ENCODE data around the gene ATAD1. TPM values are rescaled to one million over a fixed set of nuclear protein-coding genes. Genes with fewer than 3 reads are reported as not detected.

The ATAD1 gene
- total and polyA plus RNA-seq, 7 donors: 38.6 to 84.6 (median 58.5) TPM

- Histone ChIP-seq H3K9me3 (no peaks in the 10 kb centered on the region), H3K36me3 (ENCODE audit: insufficient read depth in 1 of 2, low read depth in 1 of 2) (no peaks in the 10 kb centered on the region), H3K4me3 (no peak overlapping the region), H3K27ac (no peak overlapping the region), H3K27me3 (ENCODE audit: insufficient read depth in 3 of 3, low read length in 2 of 3) (no peaks in the 10 kb centered on the region), H3K4me1 (peaks cover 5% of the 10 kb centered on the region)
- intact Hi-C loops (cut with DNase I): no loop called here
- WGBS, 3 donors: 78 to 95% (median 90%) methylated on average over 1 of the region's 1 CpG
- TF ChIP-seq, protein P1, sequence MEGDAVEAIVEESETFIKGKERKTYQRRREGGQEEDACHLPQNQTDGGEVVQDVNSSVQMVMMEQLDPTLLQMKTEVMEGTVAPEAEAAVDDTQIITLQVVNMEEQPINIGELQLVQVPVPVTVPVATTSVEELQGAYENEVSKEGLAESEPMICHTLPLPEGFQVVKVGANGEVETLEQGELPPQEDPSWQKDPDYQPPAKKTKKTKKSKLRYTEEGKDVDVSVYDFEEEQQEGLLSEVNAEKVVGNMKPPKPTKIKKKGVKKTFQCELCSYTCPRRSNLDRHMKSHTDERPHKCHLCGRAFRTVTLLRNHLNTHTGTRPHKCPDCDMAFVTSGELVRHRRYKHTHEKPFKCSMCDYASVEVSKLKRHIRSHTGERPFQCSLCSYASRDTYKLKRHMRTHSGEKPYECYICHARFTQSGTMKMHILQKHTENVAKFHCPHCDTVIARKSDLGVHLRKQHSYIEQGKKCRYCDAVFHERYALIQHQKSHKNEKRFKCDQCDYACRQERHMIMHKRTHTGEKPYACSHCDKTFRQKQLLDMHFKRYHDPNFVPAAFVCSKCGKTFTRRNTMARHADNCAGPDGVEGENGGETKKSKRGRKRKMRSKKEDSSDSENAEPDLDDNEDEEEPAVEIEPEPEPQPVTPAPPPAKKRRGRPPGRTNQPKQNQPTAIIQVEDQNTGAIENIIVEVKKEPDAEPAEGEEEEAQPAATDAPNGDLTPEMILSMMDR (IDR thresholded peaks at IDR 0.05): no peak
- no peak for DNase-seq
- no peak for ATAC-seq
Observed at GRCh38 chr10:87720665-87721064, 97.4 kb downstream of the ATAD1 start.

GRCh38 chr10:87716348-87716670 lies 101.7 kb downstream of the ATAD1 start:
- intact Hi-C loops (cut with DNase I): no loop called here
- Histone ChIP-seq H3K9me3 (no peaks in the 10 kb centered on the region), H3K36me3 (ENCODE audit: insufficient read depth in 1 of 2, low read depth in 1 of 2) (no peaks in the 10 kb centered on the region), H3K4me3 (no peak overlapping the region), H3K27ac (peak overlapping the region; percentile 39), H3K4me1 (peaks cover 3% of the 10 kb centered on the region), H3K27me3 (ENCODE audit: insufficient read depth in 3 of 3, low read length in 2 of 3) (no peaks in the 10 kb centered on the region)
- TF ChIP-seq, protein P1 (IDR thresholded peaks at IDR 0.05): no peak
- DNase-seq (no peak), ATAC-seq (no peak)
- 54 to 67% (median 58%) methylated on average over 4 of the region's 4 CpGs for WGBS, 3 donors

DNA sequence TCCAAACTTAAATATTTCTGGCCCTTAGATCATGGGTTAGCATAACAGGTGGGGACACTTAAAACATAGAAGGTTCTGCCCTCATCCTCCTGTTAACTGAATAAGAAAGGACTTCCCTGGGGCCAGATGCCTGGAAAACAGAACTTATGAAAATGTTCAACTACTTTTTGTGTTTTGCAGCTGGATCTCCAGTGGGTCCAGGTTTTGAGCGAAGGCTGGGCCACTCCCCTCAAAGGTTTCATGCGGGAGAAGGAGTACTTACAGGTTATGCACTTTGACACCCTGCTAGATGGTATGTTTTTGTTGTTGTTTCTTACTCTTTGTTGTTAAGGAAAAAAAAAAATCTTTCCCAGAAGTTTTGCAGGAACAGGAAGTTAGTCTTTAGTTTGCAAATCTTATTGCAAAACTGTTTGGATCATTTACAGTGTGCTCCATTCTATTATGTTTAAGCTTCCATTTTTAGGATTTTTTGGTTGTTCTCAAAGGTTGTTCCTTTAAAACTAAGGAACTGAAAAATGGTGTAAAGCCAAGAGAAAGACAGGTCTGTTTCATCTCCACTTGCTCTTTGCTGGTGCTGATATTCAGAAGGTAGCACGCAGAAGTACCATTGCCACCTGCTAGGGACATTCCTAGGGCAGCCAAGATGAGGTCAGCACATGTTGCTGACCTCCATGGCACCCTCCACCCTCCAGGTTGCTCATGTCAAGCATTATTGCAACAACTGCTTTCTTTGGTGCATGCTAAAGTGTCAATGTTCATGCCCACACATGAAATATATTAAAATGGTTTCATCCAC lies 102.3 kb downstream of the ATAD1 start:
- H3K27ac ChIP-seq: peak overlapping the region; percentile 39
- H3K4me1 ChIP-seq: peaks cover 3% of the 10 kb centered on the region
- 58 to 70% (median 69%) methylated on average over 3 of the region's 3 CpGs for WGBS, 3 donors
- TF ChIP-seq, protein P1 (IDR thresholded peaks at IDR 0.05): no peak
- H3K9me3 ChIP-seq: no peaks in the 10 kb centered on the region
- no peak overlapping the region for H3K4me3 ChIP-seq
- H3K27me3 ChIP-seq (ENCODE audit: insufficient read depth in 3 of 3, low read length in 2 of 3): no peaks in the 10 kb centered on the region
- H3K36me3 ChIP-seq (ENCODE audit: insufficient read depth in 1 of 2, low read depth in 1 of 2): no peaks in the 10 kb centered on the region
- DNase-seq (no peak), ATAC-seq (no peak)
- intact Hi-C loops (cut with DNase I): no loop called here

DNA sequence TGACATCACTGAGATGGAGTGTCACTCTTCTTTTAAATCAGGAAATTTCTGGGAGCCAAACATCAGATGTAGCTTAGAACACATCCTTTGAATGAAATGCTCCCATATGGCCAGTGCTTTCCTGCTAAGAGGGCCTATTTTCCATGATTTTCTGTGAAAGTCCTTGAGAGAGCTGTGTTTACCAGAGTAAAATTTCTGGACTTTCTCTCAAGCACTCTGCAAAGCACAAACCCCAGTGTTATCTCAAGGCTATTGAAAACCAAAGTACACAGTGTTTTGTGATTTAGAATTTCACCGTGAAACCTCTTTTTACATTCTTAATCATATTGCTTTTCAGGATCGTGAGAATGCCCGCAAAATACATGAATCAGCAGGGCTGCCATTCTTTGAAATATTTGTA lies 104.3 kb downstream of the ATAD1 start:
- no peak for DNase-seq
- H3K27ac ChIP-seq: no peak overlapping the region
- intact Hi-C loops (cut with DNase I): no loop called here
- WGBS, 3 donors: 77 to 82% (median 79%) methylated on average over 3 of the region's 3 CpGs
- H3K27me3 ChIP-seq (ENCODE audit: insufficient read depth in 3 of 3, low read length in 2 of 3): no peaks in the 10 kb centered on the region
- ATAC-seq: no peak
- H3K4me1 ChIP-seq: peaks cover 3% of the 10 kb centered on the region
- no peak overlapping the region for H3K4me3 ChIP-seq
- H3K36me3 ChIP-seq (ENCODE audit: insufficient read depth in 1 of 2, low read depth in 1 of 2): no peaks in the 10 kb centered on the region
- no peaks in the 10 kb centered on the region for H3K9me3 ChIP-seq
- TF ChIP-seq, protein P1 (IDR thresholded peaks at IDR 0.05): no peak

All from psoas muscle (tissue), 8 donors.